Skeletal muscle satellite cell (primary cell): ENCODE data around the gene ERH.

ENCODE experiments used
- H3K27me3 ChIP-seq: 2 replicates; pipeline ENCODE4 v1.7.0; 2013; ENCODE audit warnings: low read length; ENCODE audit not compliant: control insufficient read depth, insufficient read depth
- H3K36me3 ChIP-seq: 2 replicates; pipeline ENCODE4 v1.7.0; 2013; ENCODE audit warnings: mild to moderate bottlenecking, control low read depth, low read length; ENCODE audit not compliant: insufficient read depth
- H3K4me1 ChIP-seq: 2 replicates; pipeline ENCODE4 v1.7.0; 2013; ENCODE audit warnings: low read length; ENCODE audit not compliant: control insufficient read depth, insufficient read depth
- H3K4me2 ChIP-seq: 2 replicates; pipeline ENCODE4 v1.7.0; 2013; ENCODE audit warnings: mild to moderate bottlenecking, low read length
- H3K4me3 ChIP-seq: 2 replicates; pipeline ENCODE4 v1.7.0; 2013; ENCODE audit warnings: low read length
- H3K9ac ChIP-seq: 2 replicates; pipeline ENCODE4 v1.7.0; 2013; ENCODE audit warnings: mild to moderate bottlenecking, low read depth, low read length, moderate library complexity
- H3K9me3 ChIP-seq: replicated peaks from 2 replicates; pipeline ENCODE4 v1.7.0; 2013; ENCODE audit warnings: mild to moderate bottlenecking, control low read depth, low read length

The ERH gene

DNA sequence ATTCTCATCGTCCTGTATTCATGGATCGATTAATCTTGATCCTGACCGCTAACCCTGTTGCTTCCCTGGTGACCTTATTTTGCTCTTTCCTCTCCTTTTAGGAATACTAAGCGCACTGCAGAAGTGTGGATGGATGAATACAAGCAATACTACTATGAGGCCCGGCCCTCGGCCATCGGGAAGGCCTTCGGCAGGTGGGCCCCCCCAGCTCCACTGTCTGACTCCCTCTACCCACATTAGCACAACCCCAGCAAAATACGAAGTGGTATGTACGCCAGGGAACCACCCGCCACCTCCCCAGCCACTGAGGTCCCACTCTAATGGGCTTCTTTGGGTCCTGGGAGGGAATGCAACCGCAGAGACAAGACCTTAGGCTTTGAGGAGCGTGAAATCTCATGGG, 58.7 kb downstream of the ERH start:
- no peaks in the 10 kb centered on the region for H3K9me3 ChIP-seq

DNA sequence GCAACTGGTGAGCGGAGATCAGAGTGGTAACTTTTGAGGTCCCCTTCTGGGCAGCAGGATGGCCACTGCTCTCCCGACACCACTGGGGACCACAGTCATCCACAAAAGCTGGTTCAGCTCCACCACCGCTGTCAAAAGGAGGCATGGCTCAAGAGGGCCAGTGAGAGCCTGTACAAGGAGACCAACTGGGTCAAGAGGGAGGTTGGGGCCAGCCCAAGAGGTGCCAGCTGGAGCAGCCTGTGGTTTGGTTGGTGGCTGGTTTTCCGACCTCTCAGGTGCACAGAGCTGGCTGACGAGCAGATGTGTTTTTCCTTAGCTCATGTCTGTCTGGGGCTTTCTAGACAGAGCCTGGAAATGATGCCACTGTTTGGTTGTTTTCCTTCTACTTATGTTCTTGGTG, 60.1 kb downstream of the ERH start:
- Histone ChIP-seq H3K4me3 (no peak overlapping the region), H3K4me1 (no peaks in the 10 kb centered on the region), H3K4me2 (no peak overlapping the region), H3K27me3 (peaks cover 23% of the 10 kb centered on the region), H3K36me3 (no peaks in the 10 kb centered on the region), H3K9ac (no peak overlapping the region), H3K9me3 (no peaks in the 10 kb centered on the region)

More for the DNA sequence above, 58.7 kb downstream of the ERH start:
- H3K4me2 ChIP-seq = no peak overlapping the region
- H3K27me3 ChIP-seq = peaks cover 23% of the 10 kb centered on the region
- H3K4me3 ChIP-seq = no peak overlapping the region
- no peak overlapping the region for H3K9ac ChIP-seq
- no peaks in the 10 kb centered on the region for H3K4me1 ChIP-seq
- no peaks in the 10 kb centered on the region for H3K36me3 ChIP-seq

DNA sequence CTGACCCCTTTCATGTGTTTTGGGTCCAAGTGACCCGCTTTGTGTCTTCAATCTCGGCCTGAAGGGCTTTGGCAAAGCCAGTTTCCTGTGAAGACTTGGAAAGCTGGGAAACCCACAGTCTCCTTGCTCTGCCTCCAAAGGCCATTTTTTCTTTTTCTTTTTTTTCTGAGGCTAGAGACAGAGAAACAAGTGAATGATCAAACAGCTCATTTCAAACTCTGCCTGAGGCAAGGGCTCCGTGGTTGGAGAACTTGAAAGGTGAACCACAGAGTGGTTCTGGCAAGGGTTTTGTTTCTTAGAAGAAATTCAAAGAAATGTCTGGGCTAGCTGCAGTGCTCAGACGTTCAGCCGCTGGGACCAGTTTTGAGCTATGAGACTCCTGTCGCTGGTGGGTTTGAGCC, 62.7 kb downstream of the ERH start:
- Histone ChIP-seq H3K4me1 (no peaks in the 10 kb centered on the region), H3K4me3 (no peak overlapping the region), H3K9me3 (no peaks in the 10 kb centered on the region), H3K9ac (no peak overlapping the region), H3K4me2 (no peak overlapping the region), H3K27me3 (peaks cover 16% of the 10 kb centered on the region), H3K36me3 (no peaks in the 10 kb centered on the region)

DNA sequence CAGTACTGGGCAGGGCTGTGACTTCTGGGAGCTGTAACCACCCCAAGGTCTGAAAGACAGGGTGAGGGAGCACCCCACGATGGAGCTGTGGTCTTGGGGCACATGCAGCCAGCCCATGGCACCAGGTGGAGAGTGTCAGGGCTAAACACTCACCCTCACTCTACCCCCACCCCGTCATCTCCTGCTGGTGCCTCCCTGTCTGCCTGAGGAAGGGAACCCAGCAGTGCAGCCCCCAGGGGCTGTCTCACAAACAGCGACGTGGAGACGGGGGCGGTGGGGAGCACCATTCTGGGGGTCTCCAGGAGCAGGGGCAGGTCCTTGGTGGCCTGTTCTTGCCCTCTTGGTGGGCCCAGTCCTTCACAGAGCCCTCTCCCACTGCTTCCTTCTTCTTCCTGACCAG, 63.5 kb downstream of the ERH start:
- no peak overlapping the region for H3K4me2 ChIP-seq

DNA sequence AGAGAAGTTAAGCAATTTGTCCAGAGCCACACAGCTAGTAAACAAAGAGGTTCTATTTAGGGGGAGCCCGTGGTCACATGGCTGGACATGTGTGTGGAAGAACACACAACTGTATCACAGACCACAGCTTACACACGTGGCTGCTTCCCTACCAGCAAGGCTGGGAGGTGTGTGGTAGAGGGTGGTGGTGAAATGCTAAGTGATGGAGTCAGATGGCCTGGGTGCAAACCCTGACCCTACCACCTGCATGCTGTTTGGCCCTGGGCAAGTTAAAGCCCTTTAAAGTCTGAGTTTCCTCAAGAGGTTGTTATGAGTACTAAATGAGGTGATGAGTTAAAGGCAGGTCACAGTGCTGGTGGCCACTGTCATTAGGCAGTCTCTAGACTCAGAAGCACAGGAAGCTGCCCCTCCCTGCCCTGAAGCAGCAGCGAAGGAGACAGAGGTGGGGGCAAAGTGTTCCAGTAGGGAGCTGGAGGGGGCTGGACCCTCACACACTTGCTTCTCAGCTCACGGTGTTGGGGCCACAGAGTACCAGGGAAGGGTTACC, 64.2 kb downstream of the ERH start:
- no peaks in the 10 kb centered on the region for H3K36me3 ChIP-seq
- H3K27me3 ChIP-seq = peaks cover 14% of the 10 kb centered on the region
- no peak overlapping the region for H3K4me2 ChIP-seq
- no peaks in the 10 kb centered on the region for H3K4me1 ChIP-seq
- no peak overlapping the region for H3K9ac ChIP-seq
- no peaks in the 10 kb centered on the region for H3K9me3 ChIP-seq
- no peak overlapping the region for H3K4me3 ChIP-seq

More for the DNA sequence above, 63.5 kb downstream of the ERH start:
- Histone ChIP-seq H3K27me3 (peaks cover 16% of the 10 kb centered on the region), H3K9ac (no peak overlapping the region), H3K36me3 (no peaks in the 10 kb centered on the region), H3K9me3 (no peaks in the 10 kb centered on the region), H3K4me3 (no peak overlapping the region), H3K4me1 (no peaks in the 10 kb centered on the region)

DNA sequence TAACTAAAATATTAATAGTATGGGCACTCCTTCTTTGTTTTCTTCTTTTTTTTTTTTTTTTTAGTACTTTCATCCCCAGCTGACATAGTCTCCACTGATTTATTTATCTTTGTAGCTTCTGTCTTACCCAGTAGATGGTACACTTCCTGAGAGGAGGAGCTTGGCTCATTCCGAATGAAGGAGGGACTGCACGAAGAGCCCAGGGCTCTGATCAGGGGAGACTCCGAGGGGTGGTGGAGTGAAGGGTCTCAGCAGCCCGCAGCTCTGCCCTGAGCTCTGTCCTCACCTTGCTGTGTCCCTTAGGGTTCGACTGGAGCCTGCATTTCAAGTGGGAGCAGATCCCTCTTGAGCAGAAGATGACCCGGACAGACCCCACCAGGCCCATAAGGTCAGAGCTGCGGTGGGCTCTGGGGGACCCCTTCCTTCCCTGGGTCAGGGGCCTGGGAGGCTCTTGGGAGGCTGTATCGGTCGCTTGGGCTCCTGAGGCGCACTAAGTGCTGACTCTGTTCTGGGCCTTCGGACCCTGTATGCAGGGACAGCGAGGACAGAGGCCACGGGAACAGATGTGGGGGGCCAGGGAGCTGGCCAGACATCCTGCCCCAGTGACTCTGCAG, 65.2 kb downstream of the ERH start:
- Histone ChIP-seq H3K9me3 (no peaks in the 10 kb centered on the region), H3K4me1 (no peaks in the 10 kb centered on the region), H3K4me3 (no peak overlapping the region), H3K4me2 (no peak overlapping the region), H3K9ac (no peak overlapping the region), H3K27me3 (peaks cover 14% of the 10 kb centered on the region), H3K36me3 (no peaks in the 10 kb centered on the region)

DNA sequence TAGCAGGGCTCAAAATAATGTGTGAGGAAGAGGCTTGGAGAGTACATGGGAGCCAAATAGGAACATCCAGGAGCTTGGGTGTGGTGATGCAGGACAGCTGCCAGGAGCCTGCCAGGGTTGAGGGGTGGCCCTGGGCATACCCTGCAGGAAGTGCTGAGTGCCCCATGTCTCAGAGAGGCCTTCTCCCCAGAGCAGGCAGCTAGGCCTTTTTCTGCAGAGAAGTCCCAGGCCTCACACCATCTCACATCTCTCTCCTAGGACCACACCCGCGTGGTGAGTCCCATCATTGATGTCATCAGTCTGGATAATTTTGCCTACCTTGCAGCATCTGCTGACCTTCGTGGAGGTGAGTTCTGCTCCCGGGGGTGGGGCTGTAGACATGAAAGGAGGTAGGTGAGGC, 66.9 kb downstream of the ERH start:
- no peak overlapping the region for H3K4me2 ChIP-seq
- H3K9ac ChIP-seq = no peak overlapping the region
- H3K36me3 ChIP-seq = no peaks in the 10 kb centered on the region
- no peaks in the 10 kb centered on the region for H3K4me1 ChIP-seq
- H3K4me3 ChIP-seq = no peak overlapping the region
- peaks cover 8% of the 10 kb centered on the region for H3K27me3 ChIP-seq
- H3K9me3 ChIP-seq = no peaks in the 10 kb centered on the region
